CD4-positive, alpha-beta T cell treated with Interleukin-15 for 4 hours (primary cell): ENCODE results near the gene IFT27.

Source experiments
- DNase-seq: peaks from one replicate; pipeline ENCODE4 v3.0.0-alpha.2; 2020; ENCODE audit warnings: low spot score

IFT27 gene

GRCh38 chr22:36775964-36776669 is at the start of gene IFT27:
IFT27 (minus strand) TSS chr22:36776119; CDS start chr22:36775707, 412 bp downstream.
- peak; percentile 100 for DNase-seq

- DNase-seq = no peak
Observed at GRCh38 chr22:36824655-36825054, 48.7 kb upstream of the IFT27 start.

GRCh38 chr22:36823186-36823839 is 47.4 kb upstream of the IFT27 start:
- DNase-seq = no peak

- DNase-seq = no peak
Observed at GRCh38 chr22:36822581-36822980, 46.7 kb upstream of the IFT27 start.

- no peak for DNase-seq
Observed at GRCh38 chr22:36819112-36819511, 43.2 kb upstream of the IFT27 start.

- no peak for DNase-seq
Observed at GRCh38 chr22:36818010-36818642, 42.2 kb upstream of the IFT27 start.

- DNase-seq = no peak
Observed at GRCh38 chr22:36817525-36817848, 41.6 kb upstream of the IFT27 start.

GRCh38 chr22:36816636-36817524 is 41.0 kb upstream of the IFT27 start, which contains the start of gene PVALB:
PVALB (minus strand) TSS chr22:36817035; CDS start chr22:36817005, 30 bp downstream.
- DNase-seq = no peak

- no peak for DNase-seq
Observed at GRCh38 chr22:36816339-36816635, 40.4 kb upstream of the IFT27 start.

GRCh38 chr22:36815558-36816338 is 39.8 kb upstream of the IFT27 start:
- no peak for DNase-seq

- no peak for DNase-seq
Observed at GRCh38 chr22:36814801-36815200, 38.9 kb upstream of the IFT27 start.

- no peak for DNase-seq
Observed at GRCh38 chr22:36811094-36811800, 35.3 kb upstream of the IFT27 start.

GRCh38 chr22:36809351-36809750 is 33.4 kb upstream of the IFT27 start:
- DNase-seq = no peak

- no peak for DNase-seq
Observed at GRCh38 chr22:36808721-36809344, 32.9 kb upstream of the IFT27 start.

GRCh38 chr22:36807627-36808026 is 31.7 kb upstream of the IFT27 start:
- DNase-seq = no peak

- DNase-seq = no peak
Observed at GRCh38 chr22:36806835-36807234, 30.9 kb upstream of the IFT27 start.

GRCh38 chr22:36803358-36803757 is 27.4 kb upstream of the IFT27 start:
- no peak for DNase-seq

GRCh38 chr22:36798674-36799066 is 22.8 kb upstream of the IFT27 start:
- DNase-seq = no peak

- DNase-seq = no peak
Observed at GRCh38 chr22:36797911-36798673, 22.2 kb upstream of the IFT27 start.

- DNase-seq = no peak
Observed at GRCh38 chr22:36797374-36797773, 21.5 kb upstream of the IFT27 start.
